Stimulated activated naive CD8-positive, alpha-beta T cell treated with anti-CD3 and anti-CD28 coated beads, Interleukin-15, amount 100 ng/mL, for 72 hours (primary cell): ENCODE results near the gene DPP7.

Experiments
- ATAC-seq: fragments of 150-1000 bp; cut with Tn5 transposase; 2 replicates; pipeline ENCODE4 v1.10.0; 2021; ENCODE audit warnings: mild to moderate bottlenecking, moderate library complexity
- DNase-seq, 2 donors: peaks; one replicate each; pipeline ENCODE4 v3.0.0; 2021 to 2022
- H3K27ac Mint-ChIP-seq, 2 donors: one replicate each; pipeline ENCODE4 v1.8.0; 2022; ENCODE audit warnings: mild to moderate bottlenecking in 2 of 2, mixed read lengths in 2 of 2, moderate library complexity in 2 of 2
- H3K27me3 Mint-ChIP-seq: one replicate; pipeline ENCODE4 v1.8.0; 2022; ENCODE audit warnings: mixed read lengths
- H3K4me1 Mint-ChIP-seq: one replicate; pipeline ENCODE4 v1.8.0; 2022; ENCODE audit warnings: mild to moderate bottlenecking, mixed read lengths
- H3K4me3 Mint-ChIP-seq, 2 donors: one replicate each; pipeline ENCODE4 v1.8.0; 2022; ENCODE audit warnings: mild to moderate bottlenecking in 2 of 2, mixed read lengths in 2 of 2, moderate library complexity in 1 of 2
- H3K9me3 Mint-ChIP-seq, 2 donors: one replicate each; pipeline ENCODE4 v1.8.0; 2022; ENCODE audit warnings: mixed read lengths in 2 of 2

Gene DPP7

GRCh38 chr9:137078701-137079400 is 35.7 kb downstream of the DPP7 start:
- Mint-ChIP-seq H3K4me3 (peak overlapping the region; percentile 80 to 87), H3K4me1 (peaks cover 36% of the 10 kb centered on the region), H3K9me3 (no peaks in the 10 kb centered on the region), H3K27ac (no peak overlapping the region), H3K27me3 (no peaks in the 10 kb centered on the region)
- ATAC-seq (no peak), DNase-seq (no peak)

GRCh38 chr9:137077758-137078693 is 36.5 kb downstream of the DPP7 start:
- H3K27ac Mint-ChIP-seq = peak overlapping the region in 1 of 2 donors; percentile 42
- H3K4me3 Mint-ChIP-seq = peak overlapping the region; percentile 80 to 87
- no peaks in the 10 kb centered on the region for H3K9me3 Mint-ChIP-seq
- H3K27me3 Mint-ChIP-seq = no peaks in the 10 kb centered on the region
- ATAC-seq (peak; percentile 75), DNase-seq (peak; percentile 39 to 64)
- peaks cover 28% of the 10 kb centered on the region for H3K4me1 Mint-ChIP-seq

GRCh38 chr9:137077010-137077747 is 37.4 kb downstream of the DPP7 start, which contains the start of gene UAP1L1:
UAP1L1 (plus strand) TSS chr9:137077517; CDS start chr9:137077533, 16 bp downstream.
- DNase-seq (peak; percentile 62 to 66), ATAC-seq (peak; percentile 77)
- Mint-ChIP-seq H3K9me3 (no peaks in the 10 kb centered on the region), H3K27ac (peak within 1 kb of the TSS in 1 of 2 donors; percentile 89), H3K4me3 (peak within 1 kb of the TSS; percentile 80 to 87), H3K27me3 (no peaks in the 10 kb centered on the region), H3K4me1 (peaks cover 22% of the 10 kb centered on the region)

GRCh38 chr9:137076636-137077009 is 37.9 kb downstream of the DPP7 start:
- H3K27ac Mint-ChIP-seq = peak overlapping the region in 1 of 2 donors; percentile 89
- peaks cover 22% of the 10 kb centered on the region for H3K4me1 Mint-ChIP-seq
- H3K9me3 Mint-ChIP-seq = no peaks in the 10 kb centered on the region
- ATAC-seq (no peak), DNase-seq (no peak)
- peak overlapping the region; percentile 73 to 82 for H3K4me3 Mint-ChIP-seq
- no peaks in the 10 kb centered on the region for H3K27me3 Mint-ChIP-seq

GRCh38 chr9:137075275-137075775 is 39.2 kb downstream of the DPP7 start:
- H3K27ac Mint-ChIP-seq = no peak overlapping the region
- H3K27me3 Mint-ChIP-seq = no peaks in the 10 kb centered on the region
- H3K4me3 Mint-ChIP-seq = no peak overlapping the region

GRCh38 chr9:137074657-137075274 is 39.8 kb downstream of the DPP7 start:
- DNase-seq (no peak), ATAC-seq (no peak)
- Mint-ChIP-seq H3K4me3 (no peak overlapping the region), H3K9me3 (no peaks in the 10 kb centered on the region), H3K27ac (no peak overlapping the region), H3K27me3 (no peaks in the 10 kb centered on the region), H3K4me1 (peaks cover 32% of the 10 kb centered on the region)

More at GRCh38 chr9:137075275-137075775, 39.2 kb downstream of the DPP7 start:
- ATAC-seq = no peak
- H3K9me3 Mint-ChIP-seq = no peaks in the 10 kb centered on the region
- H3K4me1 Mint-ChIP-seq = peaks cover 32% of the 10 kb centered on the region
- no peak for DNase-seq

- ATAC-seq (no peak), DNase-seq (no peak)
- Mint-ChIP-seq H3K4me3 (no peak overlapping the region), H3K9me3 (no peaks in the 10 kb centered on the region), H3K27ac (peak overlapping the region in 1 of 2 donors; percentile 7), H3K27me3 (no peaks in the 10 kb centered on the region), H3K4me1 (peaks cover 38% of the 10 kb centered on the region)
Observed at GRCh38 chr9:137073992-137074399, 40.5 kb downstream of the DPP7 start.

GRCh38 chr9:137071282-137071681 is 43.3 kb downstream of the DPP7 start:
- Mint-ChIP-seq H3K9me3 (no peaks in the 10 kb centered on the region), H3K27ac (peak overlapping the region; percentile 45 to 87), H3K4me3 (peak overlapping the region; percentile 83 to 86), H3K4me1 (peaks cover 39% of the 10 kb centered on the region), H3K27me3 (no peaks in the 10 kb centered on the region)
- DNase-seq = no peak
- no peak for ATAC-seq

GRCh38 chr9:137070906-137071275 is 43.6 kb downstream of the DPP7 start:
- no peaks in the 10 kb centered on the region for H3K27me3 Mint-ChIP-seq
- H3K4me1 Mint-ChIP-seq = peaks cover 38% of the 10 kb centered on the region
- H3K27ac Mint-ChIP-seq = peak overlapping the region; percentile 45 to 87
- H3K9me3 Mint-ChIP-seq = no peaks in the 10 kb centered on the region
- H3K4me3 Mint-ChIP-seq = peak overlapping the region; percentile 83 to 86
- DNase-seq = no peak
- ATAC-seq = no peak

- Mint-ChIP-seq H3K4me1 (peaks cover 38% of the 10 kb centered on the region), H3K9me3 (no peaks in the 10 kb centered on the region), H3K4me3 (peak within 1 kb of the TSS; percentile 83 to 86), H3K27ac (peak within 1 kb of the TSS; percentile 87 to 94), H3K27me3 (no peaks in the 10 kb centered on the region)
- DNase-seq (peak; percentile 84 to 87), ATAC-seq (peak; percentile 90)
Observed at GRCh38 chr9:137070201-137070905, 44.2 kb downstream of the DPP7 start, which contains the start of gene SAPCD2. SAPCD2 (minus strand) TSS chr9:137070557; CDS start chr9:137070460, 97 bp downstream.

- peak overlapping the region; percentile 72 to 75 for H3K4me3 Mint-ChIP-seq
- no peaks in the 10 kb centered on the region for H3K27me3 Mint-ChIP-seq
- no peak overlapping the region for H3K27ac Mint-ChIP-seq
- H3K4me1 Mint-ChIP-seq = peaks cover 38% of the 10 kb centered on the region
- H3K9me3 Mint-ChIP-seq = no peaks in the 10 kb centered on the region
- ATAC-seq (peak; percentile 29), DNase-seq (peak in 1 of 2 donors; percentile 19)
Observed at GRCh38 chr9:137069508-137070091, 44.9 kb downstream of the DPP7 start.

- ATAC-seq (no peak), DNase-seq (peak in 1 of 2 donors; percentile 10)
- H3K27ac Mint-ChIP-seq = no peak overlapping the region
- H3K4me1 Mint-ChIP-seq = peaks cover 44% of the 10 kb centered on the region
- no peaks in the 10 kb centered on the region for H3K27me3 Mint-ChIP-seq
- H3K4me3 Mint-ChIP-seq = peak overlapping the region; percentile 72 to 75
- no peaks in the 10 kb centered on the region for H3K9me3 Mint-ChIP-seq
Observed at GRCh38 chr9:137068539-137069507, 45.7 kb downstream of the DPP7 start.
